Ishikawa (cell line): Measurements from ENCODE around the gene OGG1.

Experiments used
- CEBPB ChIP-seq: IDR thresholded peaks from 2 replicates; pipeline ENCODE4 v1.6.1; 2012
- CREB1 ChIP-seq: IDR thresholded peaks from 2 replicates; pipeline ENCODE4 v1.6.1; 2012; ENCODE audit warnings: low read depth
- EP300 ChIP-seq: IDR thresholded peaks from 2 replicates; pipeline ENCODE4 v1.6.1; 2012; ENCODE audit warnings: borderline replicate concordance
- FOXM1 ChIP-seq: IDR thresholded peaks from 2 replicates; pipeline ENCODE4 v1.6.1; 2012; ENCODE audit warnings: low read depth, borderline replicate concordance
- MAX ChIP-seq: IDR thresholded peaks from 2 replicates; pipeline ENCODE4 v1.6.1; 2012
- NFIC ChIP-seq: IDR thresholded peaks from 2 replicates; pipeline ENCODE4 v1.6.1; 2012
- RAD21 ChIP-seq: IDR thresholded peaks from 2 replicates; pipeline ENCODE4 v1.6.1; 2012; ENCODE audit warnings: low read depth
- REST ChIP-seq: IDR thresholded peaks from 2 replicates; pipeline ENCODE4 v1.6.1; 2012; ENCODE audit warnings: low read depth, mild to moderate bottlenecking
- YY1 ChIP-seq: IDR thresholded peaks from 2 replicates; pipeline ENCODE4 v1.6.1; 2012; ENCODE audit warnings: low read depth
- ZBTB7A ChIP-seq: IDR thresholded peaks from 2 replicates; pipeline ENCODE4 v1.6.1; 2012; ENCODE audit warnings: low read depth

GRCh38 chr3:9744162-9744561 lies 5.6 kb upstream of the OGG1 start:
- no peak for TF ChIP-seq FOXM1
- TF ChIP-seq EP300 = no peak
- no peak for TF ChIP-seq REST
- TF ChIP-seq MAX = no peak
- TF ChIP-seq RAD21 = no peak
- no peak for TF ChIP-seq YY1
- no peak for TF ChIP-seq CREB1
- TF ChIP-seq ZBTB7A = no peak
- no peak for TF ChIP-seq NFIC
- no peak for TF ChIP-seq CEBPB
